GM23338 (cell line): ENCODE data around the gene SLC10A3.

Experiments used
- CREB1 ChIP-seq: fragments of 250-450 bp; sonication (Bioruptor Pico); IDR thresholded peaks from 2 replicates; pipeline ENCODE4 v1.5.0; 2020; ENCODE audit warnings: low read depth, mild to moderate bottlenecking, moderate library complexity
- CTCF ChIP-seq, 2 experiments: fragments of 200-600 bp in 1 of 2; sonication (generic) in 1 of 2; conservative IDR thresholded peaks; 2 replicates each; pipeline versions ENCODE4 v1.5.1 to v1.6.1; 2016 to 2017; ENCODE audit warnings: antibody characterized with exemption in 2 of 2, low read depth in 2 of 2, mild to moderate bottlenecking in 2 of 2, moderate library complexity in 1 of 2
- ETS1 ChIP-seq: IDR thresholded peaks from 2 replicates; pipeline ENCODE4 v1.6.1; 2016; ENCODE audit warnings: antibody characterized with exemption
- EZH2 ChIP-seq: fragments of 200-600 bp; sonication (generic); IDR thresholded peaks from one replicate; pipeline ENCODE4 v1.8.0; 2017; ENCODE audit warnings: antibody characterized with exemption, mild to moderate bottlenecking, low read depth; ENCODE audit not compliant: unreplicated experiment
- EZH2phosphoT487 ChIP-seq: fragments of 200-600 bp; sonication (generic); IDR thresholded peaks from one replicate; pipeline ENCODE4 v1.8.1; 2018; ENCODE audit warnings: antibody characterized with exemption; ENCODE audit not compliant: unreplicated experiment
- POLR2AphosphoS5 ChIP-seq: IDR thresholded peaks from 2 replicates; pipeline ENCODE4 v1.6.1; 2016; ENCODE audit warnings: antibody characterized with exemption, low read depth
- TF ChIP-seq, protein P1 (sequence below): IDR thresholded peaks from one replicate; pipeline ENCODE4 v1.6.1; 2018; ENCODE audit warnings: antibody characterized with exemption; ENCODE audit not compliant: unreplicated experiment

- TF ChIP-seq CTCF (conservative IDR thresholded peaks at IDR 0.05; ENCODE audit: low read depth in 2 of 2): no peak
- TF ChIP-seq POLR2AphosphoS5: no peak
- no peak for TF ChIP-seq EZH2phosphoT487
- TF ChIP-seq, protein P1, sequence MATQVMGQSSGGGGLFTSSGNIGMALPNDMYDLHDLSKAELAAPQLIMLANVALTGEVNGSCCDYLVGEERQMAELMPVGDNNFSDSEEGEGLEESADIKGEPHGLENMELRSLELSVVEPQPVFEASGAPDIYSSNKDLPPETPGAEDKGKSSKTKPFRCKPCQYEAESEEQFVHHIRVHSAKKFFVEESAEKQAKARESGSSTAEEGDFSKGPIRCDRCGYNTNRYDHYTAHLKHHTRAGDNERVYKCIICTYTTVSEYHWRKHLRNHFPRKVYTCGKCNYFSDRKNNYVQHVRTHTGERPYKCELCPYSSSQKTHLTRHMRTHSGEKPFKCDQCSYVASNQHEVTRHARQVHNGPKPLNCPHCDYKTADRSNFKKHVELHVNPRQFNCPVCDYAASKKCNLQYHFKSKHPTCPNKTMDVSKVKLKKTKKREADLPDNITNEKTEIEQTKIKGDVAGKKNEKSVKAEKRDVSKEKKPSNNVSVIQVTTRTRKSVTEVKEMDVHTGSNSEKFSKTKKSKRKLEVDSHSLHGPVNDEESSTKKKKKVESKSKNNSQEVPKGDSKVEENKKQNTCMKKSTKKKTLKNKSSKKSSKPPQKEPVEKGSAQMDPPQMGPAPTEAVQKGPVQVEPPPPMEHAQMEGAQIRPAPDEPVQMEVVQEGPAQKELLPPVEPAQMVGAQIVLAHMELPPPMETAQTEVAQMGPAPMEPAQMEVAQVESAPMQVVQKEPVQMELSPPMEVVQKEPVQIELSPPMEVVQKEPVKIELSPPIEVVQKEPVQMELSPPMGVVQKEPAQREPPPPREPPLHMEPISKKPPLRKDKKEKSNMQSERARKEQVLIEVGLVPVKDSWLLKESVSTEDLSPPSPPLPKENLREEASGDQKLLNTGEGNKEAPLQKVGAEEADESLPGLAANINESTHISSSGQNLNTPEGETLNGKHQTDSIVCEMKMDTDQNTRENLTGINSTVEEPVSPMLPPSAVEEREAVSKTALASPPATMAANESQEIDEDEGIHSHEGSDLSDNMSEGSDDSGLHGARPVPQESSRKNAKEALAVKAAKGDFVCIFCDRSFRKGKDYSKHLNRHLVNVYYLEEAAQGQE: no peak
- TF ChIP-seq EZH2: no peak
- TF ChIP-seq ETS1: no peak
- TF ChIP-seq CREB1 (CRISPR knock-in tag): no peak
These were observed 48.9 kb downstream of the SLC10A3 start for GRCh38 chrX:154441564-154441963.
